Measurements from ENCODE around the gene LKAAEAR1. TPM values are rescaled to one million over a fixed set of nuclear protein-coding genes. Genes with fewer than 3 reads are reported as not detected.

Gene LKAAEAR1
- polyA plus RNA-seq, 1 experiment = not detected

DNA sequence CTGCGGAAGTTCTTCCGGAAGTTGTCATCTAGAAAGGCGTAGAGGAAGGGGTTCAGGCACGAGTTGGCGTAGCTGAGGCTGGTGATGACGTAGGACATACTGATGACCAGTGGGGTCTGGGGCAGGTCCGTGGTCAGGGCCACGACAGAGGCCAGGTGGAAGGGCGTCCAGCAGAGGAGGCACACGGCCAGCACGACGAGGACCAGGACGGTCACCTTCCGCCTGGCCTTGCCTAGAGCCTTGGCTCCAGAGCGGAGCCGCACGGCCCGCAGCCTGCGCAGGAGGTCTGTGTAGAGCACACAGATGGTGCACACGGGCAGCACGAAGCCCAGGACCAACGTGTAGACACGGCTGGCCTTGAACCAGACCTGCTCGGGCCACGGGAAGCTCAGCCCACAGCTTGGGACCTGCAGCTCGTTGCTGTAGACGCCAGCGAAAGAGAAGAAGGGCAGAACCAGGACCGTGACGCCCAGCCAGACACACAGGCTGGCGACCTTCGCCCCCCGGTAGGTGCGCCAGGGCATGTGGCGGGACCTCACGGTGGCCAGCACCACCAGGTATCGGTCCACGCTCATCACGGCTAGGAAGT is 21.7 kb upstream of the LKAAEAR1 start:
- POLR2A ChIA-PET = interaction anchor here (0.6 kb wide), 1 partner anchor 1651 kb away, joined by 3 read pairs; no protein-coding TSS in a partner anchor
- Histone ChIP-seq H3K27ac (ENCODE audit: low read depth, low read length) (no peak overlapping the region), H3K27me3 (ENCODE audit: control insufficient read depth, insufficient read depth, low read length) (peaks cover 46% of the 10 kb centered on the region), H3K9me3 (ENCODE audit: control insufficient read depth, insufficient read depth, low read length) (peaks cover 4% of the 10 kb centered on the region; the same call in 1 of the 2 replicates), H3K4me3 (ENCODE audit: low read depth, low read length) (no peak overlapping the region)
- no peak for DNase-seq (ENCODE audit: low read depth, low spot score)
- CTCF ChIA-PET = no interaction called here
- TF ChIP-seq, protein P1, sequence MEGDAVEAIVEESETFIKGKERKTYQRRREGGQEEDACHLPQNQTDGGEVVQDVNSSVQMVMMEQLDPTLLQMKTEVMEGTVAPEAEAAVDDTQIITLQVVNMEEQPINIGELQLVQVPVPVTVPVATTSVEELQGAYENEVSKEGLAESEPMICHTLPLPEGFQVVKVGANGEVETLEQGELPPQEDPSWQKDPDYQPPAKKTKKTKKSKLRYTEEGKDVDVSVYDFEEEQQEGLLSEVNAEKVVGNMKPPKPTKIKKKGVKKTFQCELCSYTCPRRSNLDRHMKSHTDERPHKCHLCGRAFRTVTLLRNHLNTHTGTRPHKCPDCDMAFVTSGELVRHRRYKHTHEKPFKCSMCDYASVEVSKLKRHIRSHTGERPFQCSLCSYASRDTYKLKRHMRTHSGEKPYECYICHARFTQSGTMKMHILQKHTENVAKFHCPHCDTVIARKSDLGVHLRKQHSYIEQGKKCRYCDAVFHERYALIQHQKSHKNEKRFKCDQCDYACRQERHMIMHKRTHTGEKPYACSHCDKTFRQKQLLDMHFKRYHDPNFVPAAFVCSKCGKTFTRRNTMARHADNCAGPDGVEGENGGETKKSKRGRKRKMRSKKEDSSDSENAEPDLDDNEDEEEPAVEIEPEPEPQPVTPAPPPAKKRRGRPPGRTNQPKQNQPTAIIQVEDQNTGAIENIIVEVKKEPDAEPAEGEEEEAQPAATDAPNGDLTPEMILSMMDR (IDR thresholded peaks at IDR 0.05; ENCODE audit: low read depth, low read length) = no peak

DNA sequence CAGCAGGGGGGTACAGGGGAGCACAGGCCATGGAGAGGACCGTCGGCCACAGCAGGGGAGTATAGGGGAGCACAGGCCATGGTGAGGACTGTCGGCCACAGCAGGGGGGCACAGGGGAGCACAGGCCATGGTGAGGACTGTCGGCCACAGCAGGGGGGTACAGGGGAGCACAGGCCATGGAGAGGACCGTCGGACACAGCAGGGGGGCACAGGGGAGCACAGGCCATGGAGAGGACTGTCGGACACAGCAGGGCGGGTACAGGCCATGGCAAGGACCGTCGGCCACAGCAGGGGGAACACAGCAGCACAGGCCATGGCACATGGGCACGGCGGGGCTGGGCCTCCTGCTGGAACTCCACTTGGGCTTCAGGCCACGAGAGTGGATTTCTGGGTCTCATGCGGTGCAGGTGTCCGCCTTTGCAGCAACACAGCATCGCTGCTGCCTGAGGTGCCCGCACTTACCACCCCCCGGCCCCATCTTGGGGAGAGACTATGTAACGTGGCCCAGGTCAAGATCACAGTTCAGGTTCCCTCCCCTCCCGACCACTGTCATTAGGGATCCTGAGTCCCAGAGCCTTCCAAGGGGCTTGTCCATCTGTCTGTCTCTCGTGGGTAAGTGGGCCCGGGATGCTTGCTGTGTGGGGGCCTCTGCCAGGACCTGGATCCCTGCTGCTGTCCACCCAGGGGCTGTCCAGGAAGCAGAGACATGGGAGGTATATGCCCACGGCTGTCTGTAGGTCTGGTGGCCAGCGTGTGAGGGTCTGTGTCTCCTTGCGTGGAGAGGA is 20.7 kb upstream of the LKAAEAR1 start:
- Histone ChIP-seq H3K4me3 (ENCODE audit: low read depth, low read length) (no peak overlapping the region), H3K27me3 (ENCODE audit: control insufficient read depth, insufficient read depth, low read length) (peaks cover 50% of the 10 kb centered on the region), H3K27ac (ENCODE audit: low read depth, low read length) (no peak overlapping the region), H3K9me3 (ENCODE audit: control insufficient read depth, insufficient read depth, low read length) (peaks cover 4% of the 10 kb centered on the region; the same call in 1 of the 2 replicates)
- POLR2A ChIA-PET = no interaction called here
- DNase-seq (ENCODE audit: low read depth, low spot score) = no peak
- CTCF ChIA-PET = no interaction called here
- TF ChIP-seq, protein P1 (IDR thresholded peaks at IDR 0.05; ENCODE audit: low read depth, low read length) = no peak

DNA sequence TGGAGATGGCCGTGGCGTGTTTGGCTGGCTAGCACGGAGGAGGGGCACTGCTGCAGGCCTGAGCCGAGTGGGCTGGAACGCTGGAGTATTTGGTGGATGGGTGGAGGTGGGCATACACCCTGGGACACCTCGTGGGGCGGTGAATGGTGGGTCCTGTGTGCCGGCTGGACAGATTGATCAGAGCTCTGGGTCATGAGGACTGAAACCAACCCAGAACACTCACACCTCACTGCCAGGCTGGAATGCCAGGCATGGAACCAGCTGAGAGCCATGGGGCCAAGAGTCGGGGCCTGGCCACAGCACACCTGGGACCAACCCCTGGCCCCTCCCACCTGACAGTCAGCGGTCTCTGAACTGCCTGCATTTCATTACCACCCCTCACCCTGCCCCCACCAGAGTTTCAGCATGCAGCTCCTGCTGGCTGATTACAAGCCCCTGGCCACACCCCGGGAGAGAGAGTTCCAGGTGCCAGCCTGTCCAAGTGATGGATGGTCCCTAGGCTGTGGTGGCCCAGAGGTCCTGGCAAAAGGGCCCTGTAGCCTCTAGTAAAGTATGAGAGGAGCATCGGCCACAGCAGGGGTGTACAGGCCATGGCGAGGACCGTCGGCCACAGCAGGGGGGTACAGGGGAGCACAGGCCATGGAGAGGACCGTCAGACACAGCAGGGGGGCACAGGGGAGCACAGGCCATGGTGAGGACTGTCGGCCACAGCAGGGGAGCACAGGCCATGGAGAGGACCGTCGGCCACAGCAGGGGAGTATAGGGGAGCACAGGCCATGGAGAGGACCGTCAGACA is 19.9 kb upstream of the LKAAEAR1 start:
- CTCF ChIA-PET = interaction anchor here (0.6 kb wide), 1 partner anchor 867 kb away, joined by 3 read pairs; no protein-coding TSS in a partner anchor
- POLR2A ChIA-PET = no interaction called here
- TF ChIP-seq, protein P1 (IDR thresholded peaks at IDR 0.05; ENCODE audit: low read depth, low read length) = no peak

DNA sequence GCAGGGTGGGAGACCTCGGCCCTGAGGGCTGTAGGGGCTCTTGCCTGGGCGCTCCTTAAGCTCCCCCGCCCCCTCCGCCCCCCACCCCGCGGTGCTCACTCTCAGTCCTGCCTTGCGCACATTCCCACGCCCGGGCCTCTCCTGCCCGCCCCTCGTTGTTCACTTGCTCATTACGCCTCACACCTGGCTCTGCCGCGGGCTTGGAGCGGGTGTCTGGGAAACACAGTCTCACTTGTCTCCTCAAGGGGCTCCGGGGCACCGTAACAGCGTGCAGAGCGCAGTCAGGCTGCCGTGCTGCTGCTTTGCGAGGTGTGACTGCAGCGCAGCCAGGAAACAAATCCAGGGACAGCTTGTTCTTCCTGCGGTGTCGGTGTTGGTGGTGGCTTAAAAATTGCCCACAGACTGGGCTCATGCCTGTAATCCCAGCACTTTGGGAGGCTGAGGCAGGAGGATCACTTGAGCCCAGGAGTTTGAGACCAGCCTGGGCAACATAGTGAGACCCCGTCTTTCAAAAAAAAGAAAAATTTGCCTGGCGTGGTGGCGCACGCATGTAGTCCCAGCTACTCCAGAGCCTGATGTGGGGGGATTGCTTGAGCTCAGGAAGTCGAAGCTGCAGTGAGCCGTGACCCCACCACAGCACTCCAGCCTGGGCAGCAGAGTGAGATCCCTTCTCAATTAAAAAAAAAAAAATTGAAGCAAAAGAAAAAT is 18.6 kb upstream of the LKAAEAR1 start:
- no peak for DNase-seq (ENCODE audit: low read depth, low spot score)
- CTCF ChIA-PET = interaction anchor here (0.6 to 0.9 kb wide), 4 partner anchors 11 to 874 kb away, joined by 3 to 9 read pairs (median 4); no protein-coding TSS in a partner anchor
- Histone ChIP-seq H3K4me3 (ENCODE audit: low read depth, low read length) (no peak overlapping the region), H3K27ac (ENCODE audit: low read depth, low read length) (no peak overlapping the region), H3K27me3 (ENCODE audit: control insufficient read depth, insufficient read depth, low read length) (peaks cover 46% of the 10 kb centered on the region), H3K9me3 (ENCODE audit: control insufficient read depth, insufficient read depth, low read length) (peaks cover 4% of the 10 kb centered on the region; the same call in 1 of the 2 replicates)
- POLR2A ChIA-PET = no interaction called here
- TF ChIP-seq, protein P1 (IDR thresholded peaks at IDR 0.05; ENCODE audit: low read depth, low read length) = no peak

More for the DNA sequence above, 19.9 kb upstream of the LKAAEAR1 start:
- Histone ChIP-seq H3K27ac (ENCODE audit: low read depth, low read length) (no peak overlapping the region), H3K27me3 (ENCODE audit: control insufficient read depth, insufficient read depth, low read length) (peaks cover 50% of the 10 kb centered on the region), H3K4me3 (ENCODE audit: low read depth, low read length) (no peak overlapping the region), H3K9me3 (ENCODE audit: control insufficient read depth, insufficient read depth, low read length) (peaks cover 4% of the 10 kb centered on the region; the same call in 1 of the 2 replicates)
- DNase-seq (ENCODE audit: low read depth, low spot score) = no peak
